GM15510 (cell line): ENCODE data around the gene GRID2.

Source experiments
- POLR2A ChIP-seq: IDR thresholded peaks from 3 replicates; pipeline ENCODE4 v1.6.1; 2011; ENCODE audit warnings: borderline replicate concordance; ENCODE audit not compliant: insufficient read length; ENCODE audit errors: extremely low read depth

Gene GRID2

GRCh38 chr4:93103042-93103441 is 799.3 kb downstream of the GRID2 start:
- no peak for TF ChIP-seq POLR2A

GRCh38 chr4:93116624-93117023 is 812.9 kb downstream of the GRID2 start:
- TF ChIP-seq POLR2A: no peak

DNA sequence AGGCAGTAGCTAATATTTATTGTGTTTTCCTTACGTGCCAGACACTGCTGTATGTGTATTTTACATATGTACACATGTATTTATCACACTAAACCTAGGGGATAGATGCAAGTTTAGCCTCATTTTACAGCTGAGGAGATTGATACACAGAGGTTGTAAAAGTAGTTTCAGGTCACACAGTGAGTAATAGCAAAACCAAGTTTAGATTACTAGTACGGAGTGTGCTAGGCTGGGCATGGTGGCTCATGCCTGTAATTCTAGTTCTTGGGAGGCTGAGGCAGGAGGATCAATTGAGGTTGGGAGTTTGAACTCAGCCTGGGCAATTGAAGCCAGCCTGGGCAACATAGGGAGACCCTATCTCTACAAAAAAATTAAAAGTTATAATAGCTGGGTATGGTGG is 823.7 kb downstream of the GRID2 start:
- no peak for TF ChIP-seq POLR2A

GRCh38 chr4:93132631-93133030 is 828.9 kb downstream of the GRID2 start:
- TF ChIP-seq POLR2A: no peak

DNA sequence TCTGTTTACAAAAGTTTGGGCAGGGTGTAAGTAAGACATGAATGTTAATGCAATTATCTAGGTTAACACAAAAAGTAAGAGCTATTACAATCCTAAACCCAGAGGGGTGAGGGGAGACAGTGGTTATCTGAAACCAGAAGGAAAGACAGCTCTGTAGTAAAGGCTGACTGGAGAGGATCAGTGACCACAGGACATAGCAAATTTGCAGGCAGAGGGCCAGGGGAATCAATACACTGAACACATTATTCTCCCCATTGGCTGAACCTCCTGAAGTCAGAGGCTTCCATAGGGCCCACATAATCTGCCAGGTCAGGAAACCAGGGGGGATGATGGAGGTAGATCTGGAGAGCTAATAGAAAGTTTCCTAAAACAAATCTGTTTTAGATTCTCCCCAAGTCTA is 835.4 kb downstream of the GRID2 start:
- no peak for TF ChIP-seq POLR2A

GRCh38 chr4:93143902-93144301 is 840.1 kb downstream of the GRID2 start:
- TF ChIP-seq POLR2A: no peak

- TF ChIP-seq POLR2A: no peak
Measured at GRCh38 chr4:93144644-93145043, 840.9 kb downstream of the GRID2 start.

DNA sequence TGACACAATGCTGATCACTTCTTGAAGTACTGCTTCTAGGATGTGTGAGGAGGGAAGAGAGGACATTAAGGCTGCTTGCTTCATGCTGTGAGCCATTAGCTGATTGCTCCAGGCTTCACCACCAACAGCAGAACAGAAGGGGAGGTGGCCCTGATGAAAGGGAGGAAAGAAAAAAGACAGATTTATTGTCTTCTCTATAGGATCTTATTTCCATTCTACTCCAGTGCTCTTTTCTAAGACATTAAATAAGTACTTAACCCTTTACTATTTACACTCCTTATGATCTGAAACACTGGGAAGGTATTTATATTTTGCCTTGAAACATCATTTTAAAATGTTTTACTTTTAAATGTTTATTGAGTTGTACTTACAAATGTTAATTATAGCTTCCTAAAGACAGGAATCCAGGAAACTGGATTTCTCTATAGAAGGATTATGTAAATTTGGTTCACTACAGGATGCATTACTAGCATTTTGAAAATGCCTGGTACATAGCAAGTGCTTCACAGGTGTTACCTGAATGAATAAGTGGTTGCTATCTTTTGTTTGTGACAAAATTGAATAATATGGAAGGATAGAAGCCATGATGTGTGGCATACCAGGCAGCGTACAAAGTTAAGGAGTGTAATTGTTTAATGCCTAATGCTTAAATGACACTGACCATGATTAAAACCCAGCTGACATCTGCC is 843.9 kb downstream of the GRID2 start:
- no peak for TF ChIP-seq POLR2A

GRCh38 chr4:93152491-93152890 is 848.7 kb downstream of the GRID2 start:
- no peak for TF ChIP-seq POLR2A

GRCh38 chr4:93157986-93158385 is 854.2 kb downstream of the GRID2 start:
- no peak for TF ChIP-seq POLR2A

GRCh38 chr4:93168053-93168452 is 864.3 kb downstream of the GRID2 start:
- no peak for TF ChIP-seq POLR2A

- no peak for TF ChIP-seq POLR2A
Measured at GRCh38 chr4:93169966-93170365, 866.2 kb downstream of the GRID2 start.

DNA sequence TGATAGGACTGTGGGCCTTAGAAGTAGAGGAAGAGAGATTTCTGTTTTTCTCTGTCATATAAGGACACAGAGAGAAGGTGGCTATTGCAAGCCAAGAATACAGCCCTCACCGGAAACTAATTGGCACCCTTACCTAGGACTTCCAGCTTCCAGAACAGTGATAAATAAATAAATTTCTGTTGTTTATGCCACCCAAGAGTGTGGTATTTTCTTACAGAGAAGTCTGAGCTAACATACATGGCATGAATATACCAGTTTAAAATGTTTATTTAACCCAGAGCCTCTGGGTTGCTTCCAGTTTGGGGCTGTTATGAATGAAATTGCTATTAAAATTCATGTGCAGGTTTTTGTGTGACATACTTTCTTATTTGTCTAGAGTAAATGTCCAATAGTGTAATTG is 870.8 kb downstream of the GRID2 start:
- no peak for TF ChIP-seq POLR2A

GRCh38 chr4:93178279-93178678 is 874.5 kb downstream of the GRID2 start:
- TF ChIP-seq POLR2A: no peak

DNA sequence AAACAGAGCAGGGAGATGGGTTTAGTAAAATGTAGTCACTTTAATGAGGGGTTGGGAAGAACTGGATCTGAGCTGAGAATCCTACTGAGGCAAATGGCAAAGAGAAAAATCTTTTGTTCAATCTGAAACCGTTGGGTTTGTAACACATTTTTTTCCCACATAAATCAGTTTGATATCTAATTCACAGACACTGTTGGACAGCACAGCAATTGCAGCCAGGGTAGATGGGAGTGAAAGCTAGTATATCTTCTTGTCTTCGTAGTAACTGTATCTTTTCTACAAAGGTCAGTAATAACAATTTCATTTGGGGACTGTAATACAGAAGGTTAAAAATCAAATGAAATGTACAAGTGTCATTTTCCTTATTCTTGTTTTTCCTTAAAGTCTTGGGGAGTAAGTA is 875.3 kb downstream of the GRID2 start:
- TF ChIP-seq POLR2A: no peak

DNA sequence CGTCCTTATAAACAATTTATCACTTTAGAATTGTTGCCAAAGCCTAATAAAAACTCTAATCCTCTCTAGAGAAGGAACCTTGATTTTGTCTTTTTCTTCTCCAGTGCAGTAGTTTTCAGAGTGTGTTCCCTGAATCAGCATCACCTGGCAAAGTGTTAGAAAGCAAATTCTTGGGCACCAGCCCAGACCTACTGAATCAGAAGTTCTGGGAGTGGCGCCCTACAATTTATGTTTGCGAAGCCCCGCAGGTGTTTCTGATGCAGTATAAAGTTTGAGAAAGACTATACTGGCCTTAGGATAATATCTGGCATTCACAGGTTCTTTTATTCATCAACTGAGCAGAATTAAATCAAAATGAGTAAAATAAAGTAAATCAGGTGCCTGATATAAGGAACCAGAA is 879.0 kb downstream of the GRID2 start:
- no peak for TF ChIP-seq POLR2A

GRCh38 chr4:93183576-93183975 is 879.8 kb downstream of the GRID2 start:
- no peak for TF ChIP-seq POLR2A

- no peak for TF ChIP-seq POLR2A
Measured at GRCh38 chr4:93184053-93184452, 880.3 kb downstream of the GRID2 start.

DNA sequence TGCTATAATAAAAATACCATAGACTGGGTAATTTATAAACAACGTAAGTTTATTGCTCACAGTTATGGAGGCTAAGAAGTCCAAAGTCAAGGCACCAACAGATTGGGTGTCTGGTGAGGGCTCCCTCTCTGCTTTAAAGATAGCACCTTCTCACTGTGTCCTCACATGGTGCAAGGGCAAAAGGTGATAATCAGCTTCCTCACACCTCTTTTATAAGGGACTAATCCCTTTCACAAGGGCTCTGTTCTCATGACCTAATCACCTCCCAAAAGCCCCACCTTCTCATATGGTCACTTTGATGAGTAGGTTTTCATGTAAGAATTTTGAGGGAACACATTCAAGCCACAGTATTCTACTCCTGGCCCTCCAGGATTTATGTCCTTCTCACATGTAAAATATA is 883.1 kb downstream of the GRID2 start:
- no peak for TF ChIP-seq POLR2A
